AG09309 (cell line): ENCODE results near the gene KLHL21.
"Not testable (repeated sequence)": the region's sequence is repeated elsewhere in the genome, so short reads cannot be mapped to it uniquely, and the experiment has no call there.

ENCODE experiments used
- DNase-seq: peaks from one replicate; pipeline ENCODE4 v3.0.0-alpha.2; 2010; ENCODE audit warnings: low read depth
- H3K4me3 ChIP-seq: 2 replicates; pipeline ENCODE4 v1.5.1; 2011; ENCODE audit warnings: mild to moderate bottlenecking, low read depth, low read length, moderate library complexity; ENCODE audit not compliant: control insufficient read depth
- TF ChIP-seq, protein P1 (sequence below): IDR thresholded peaks from 2 replicates; pipeline ENCODE4 v1.5.1; 2011; ENCODE audit warnings: mild to moderate bottlenecking, low read depth, low read length, inconsistent platforms; ENCODE audit not compliant: insufficient read depth, control insufficient read depth; ENCODE audit errors: missing control alignments

The KLHL21 gene

DNA sequence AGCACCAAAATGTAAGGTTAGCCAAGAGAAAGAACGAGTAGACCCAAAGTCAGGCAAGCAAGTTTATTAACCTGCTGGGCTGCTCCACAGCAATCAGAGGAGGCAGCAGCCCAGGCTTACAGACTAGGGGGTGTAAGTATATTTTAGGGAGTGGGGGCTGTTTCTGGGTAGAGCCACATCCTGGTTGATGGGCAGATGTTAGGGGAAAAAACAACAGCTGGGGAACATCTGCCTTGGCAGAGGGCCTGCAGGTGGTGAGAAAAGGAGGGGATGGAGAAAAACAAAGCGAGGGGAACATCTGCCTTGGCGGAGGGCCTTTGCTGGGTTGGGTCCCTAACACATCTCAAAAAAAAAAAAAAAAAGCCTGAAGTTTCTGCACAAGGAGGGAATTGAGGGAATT is 32.6 kb downstream of the KLHL21 start:
- no peak for DNase-seq
- TF ChIP-seq, protein P1, sequence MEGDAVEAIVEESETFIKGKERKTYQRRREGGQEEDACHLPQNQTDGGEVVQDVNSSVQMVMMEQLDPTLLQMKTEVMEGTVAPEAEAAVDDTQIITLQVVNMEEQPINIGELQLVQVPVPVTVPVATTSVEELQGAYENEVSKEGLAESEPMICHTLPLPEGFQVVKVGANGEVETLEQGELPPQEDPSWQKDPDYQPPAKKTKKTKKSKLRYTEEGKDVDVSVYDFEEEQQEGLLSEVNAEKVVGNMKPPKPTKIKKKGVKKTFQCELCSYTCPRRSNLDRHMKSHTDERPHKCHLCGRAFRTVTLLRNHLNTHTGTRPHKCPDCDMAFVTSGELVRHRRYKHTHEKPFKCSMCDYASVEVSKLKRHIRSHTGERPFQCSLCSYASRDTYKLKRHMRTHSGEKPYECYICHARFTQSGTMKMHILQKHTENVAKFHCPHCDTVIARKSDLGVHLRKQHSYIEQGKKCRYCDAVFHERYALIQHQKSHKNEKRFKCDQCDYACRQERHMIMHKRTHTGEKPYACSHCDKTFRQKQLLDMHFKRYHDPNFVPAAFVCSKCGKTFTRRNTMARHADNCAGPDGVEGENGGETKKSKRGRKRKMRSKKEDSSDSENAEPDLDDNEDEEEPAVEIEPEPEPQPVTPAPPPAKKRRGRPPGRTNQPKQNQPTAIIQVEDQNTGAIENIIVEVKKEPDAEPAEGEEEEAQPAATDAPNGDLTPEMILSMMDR = no peak

DNA sequence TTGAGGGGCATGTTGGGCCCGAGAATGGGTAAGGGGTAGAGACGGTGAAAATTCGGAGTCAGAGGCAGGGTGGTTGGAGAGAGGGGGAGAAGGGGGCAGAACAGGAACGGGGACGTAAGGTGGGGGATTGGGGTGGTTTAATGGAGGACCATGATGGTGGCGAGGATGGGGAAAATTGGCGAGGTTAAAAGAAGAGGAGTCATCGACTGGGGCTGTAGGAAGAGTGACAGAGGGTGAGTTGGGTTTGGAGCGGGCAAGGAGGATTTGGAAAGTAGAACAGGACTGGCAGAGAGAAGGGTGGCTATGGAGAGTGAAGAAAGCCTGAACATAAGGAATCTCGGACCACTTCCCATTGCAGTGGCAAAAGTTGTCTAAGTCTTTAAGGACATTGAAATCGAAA is 33.6 kb downstream of the KLHL21 start:
- H3K4me3 ChIP-seq = no peak overlapping the region
- TF ChIP-seq, protein P1 = no peak
- no peak for DNase-seq

More for the DNA sequence above, 32.6 kb downstream of the KLHL21 start:
- H3K4me3 ChIP-seq = no peak overlapping the region

DNA sequence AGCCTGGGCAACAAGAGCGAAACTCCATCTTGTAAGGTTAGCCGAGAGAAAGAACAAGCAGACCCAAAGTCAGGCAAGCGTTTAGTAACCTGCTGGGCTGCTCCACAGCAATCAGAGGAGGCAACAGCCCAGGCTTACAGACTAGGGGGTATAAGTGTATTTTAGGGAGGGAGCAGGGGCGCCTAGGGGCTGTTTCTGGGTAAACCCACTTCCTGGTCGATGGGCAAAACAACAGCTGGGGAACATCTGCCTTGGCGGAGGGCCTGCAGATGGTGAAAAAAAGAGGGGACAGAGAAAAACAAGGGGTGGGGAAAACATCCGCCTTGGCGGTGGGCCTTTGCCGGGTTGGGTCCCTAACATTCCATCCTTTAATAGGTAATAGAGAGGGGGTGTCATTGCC is 42.4 kb downstream of the KLHL21 start:
- no peak overlapping the region for H3K4me3 ChIP-seq
- no peak for DNase-seq
- TF ChIP-seq, protein P1 = no peak

DNA sequence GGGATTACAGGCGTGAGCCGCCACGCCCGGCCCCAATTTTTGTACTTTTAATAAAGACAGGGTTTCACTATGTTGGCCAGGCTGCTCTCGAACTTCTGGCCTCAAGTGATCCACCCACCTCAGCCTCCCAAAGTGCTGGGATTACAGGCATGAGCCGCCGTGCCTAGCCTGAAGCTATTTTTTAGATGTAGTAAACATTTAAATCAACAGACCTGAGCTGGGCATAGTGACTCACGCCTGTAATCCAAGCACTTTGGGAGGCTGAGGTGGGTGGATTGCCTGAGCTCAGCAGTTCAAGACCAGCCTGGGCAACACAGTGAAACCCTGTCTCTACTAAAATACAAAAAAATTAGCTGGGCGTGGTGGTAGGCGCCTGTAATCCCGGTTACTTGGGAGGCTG is 43.5 kb downstream of the KLHL21 start:
- not testable (repeated sequence) for DNase-seq

DNA sequence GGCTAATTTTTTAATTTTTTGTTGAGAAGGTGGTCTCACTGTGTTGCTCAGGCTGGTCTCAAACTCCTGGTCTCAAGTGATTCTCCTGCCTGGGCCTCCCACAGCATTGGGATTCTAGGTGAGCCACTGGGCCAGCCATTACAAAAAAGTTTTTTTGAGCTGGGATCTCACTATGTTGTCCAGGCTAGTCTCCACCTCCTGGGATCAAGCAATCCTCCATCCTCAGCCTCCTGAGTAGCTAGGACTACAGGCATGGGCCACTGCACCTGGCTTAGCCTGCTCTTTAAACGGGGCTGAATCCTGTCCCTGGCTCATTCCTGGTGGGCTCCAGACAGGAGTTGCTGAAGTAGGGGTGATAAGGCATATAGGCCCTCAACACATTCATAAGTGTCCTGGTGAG is 45.1 kb downstream of the KLHL21 start:
- no peak overlapping the region for H3K4me3 ChIP-seq
- TF ChIP-seq, protein P1 = no peak
- no peak for DNase-seq

More for the DNA sequence above, 43.5 kb downstream of the KLHL21 start:
- H3K4me3 ChIP-seq = not testable (repeated sequence)

DNA sequence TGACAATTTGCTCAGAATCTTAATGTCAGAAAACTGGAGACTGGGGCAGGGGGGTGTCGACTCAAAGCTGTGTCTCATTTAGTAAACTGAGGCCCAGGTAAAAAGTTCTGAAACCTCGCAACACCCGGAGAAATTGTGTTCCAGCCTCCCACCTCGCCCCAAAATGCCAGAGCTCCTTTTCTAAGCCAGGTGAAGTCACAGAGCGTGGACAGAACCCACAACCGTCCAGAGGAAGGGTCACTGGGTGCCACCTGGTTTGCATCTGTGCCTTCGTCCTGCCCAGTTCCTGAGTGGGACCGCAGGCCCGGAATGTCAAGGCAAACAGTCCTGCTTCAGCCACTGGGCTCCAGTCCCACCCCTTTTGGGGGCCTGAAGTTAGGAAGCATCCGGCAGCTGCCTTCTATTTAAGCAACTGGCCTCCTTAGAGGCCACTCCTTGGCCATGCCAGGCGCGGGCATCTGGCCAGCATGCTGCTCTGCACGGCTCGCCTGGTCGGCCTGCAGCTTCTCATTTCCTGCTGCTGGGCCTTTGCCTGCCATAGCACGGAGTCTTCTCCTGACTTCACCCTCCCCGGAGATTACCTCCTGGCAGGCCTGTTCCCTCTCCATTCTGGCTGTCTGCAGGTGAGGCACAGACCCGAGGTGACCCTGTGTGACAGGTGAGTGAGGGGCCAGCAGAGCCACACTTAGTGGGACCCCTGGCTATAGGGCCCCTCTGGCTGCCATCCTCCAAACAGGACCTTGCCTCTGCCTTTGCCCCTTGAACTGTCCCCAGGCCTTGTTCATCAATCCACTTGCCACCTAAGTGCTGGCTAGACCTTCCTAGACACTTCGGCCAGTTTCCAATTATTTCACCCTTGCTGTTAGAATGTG is 47.5 kb downstream of the KLHL21 start, which contains the start of gene TAS1R1:
Gene TAS1R1, plus strand, starts transcription at position 401 of the 872 bp plus-strand sequence. Its CDS starts 67 bp downstream, at position 468.
- H3K4me3 ChIP-seq = peak within 1 kb of the TSS; percentile 98
- DNase-seq = peak; percentile 13
- TF ChIP-seq, protein P1 = no peak
